Stimulated activated CD8-positive, alpha-beta memory T cell treated with anti-CD3 and anti-CD28 coated beads, Interleukin-12 subunit alpha, Interleukin-12 subunit beta, amount 100 ng/mL, for 4 hours (primary cell): Measurements from ENCODE around the gene ZNRF1.
"Not testable (repeated sequence)": the region's sequence is repeated elsewhere in the genome, so short reads cannot be mapped to it uniquely, and the experiment has no call there.

Source experiments
- DNase-seq: peaks from one replicate; pipeline ENCODE4 v3.0.0-alpha.2; 2020; ENCODE audit warnings: low read depth

ZNRF1 gene

GRCh38 chr16:74998481-74999218, at the start of gene ZNRF1:
Gene ZNRF1 (plus strand): TSS chr16:74999024. CDS start chr16:74999672, 648 bp downstream.
- DNase-seq = peak; percentile 74

GRCh38 chr16:74949309-74949708, 49.5 kb upstream of the ZNRF1 start:
- no peak for DNase-seq

- DNase-seq = no peak
These were observed 48.3 kb upstream of the ZNRF1 start for GRCh38 chr16:74950511-74950910.

DNA sequence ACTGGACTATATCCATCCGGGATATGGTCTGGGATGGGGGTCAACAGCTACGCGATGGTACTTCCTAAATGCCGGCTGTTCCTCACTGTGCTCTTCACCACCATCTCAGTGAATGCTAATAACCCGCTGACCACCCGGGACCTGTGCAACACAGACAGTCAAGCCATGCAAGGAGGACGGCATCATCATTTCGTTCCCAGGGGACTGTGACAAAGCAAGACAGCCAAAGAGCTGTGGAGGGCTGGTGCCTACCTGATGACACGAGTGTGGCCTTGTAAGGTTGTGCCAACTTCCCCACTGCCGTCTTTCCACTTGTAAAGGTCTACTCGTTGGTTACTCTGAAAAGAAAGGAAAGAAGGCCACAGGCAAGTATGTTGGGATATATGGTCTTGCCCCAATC, 47.6 kb upstream of the ZNRF1 start:
- DNase-seq = no peak

GRCh38 chr16:74951681-74952080, 47.1 kb upstream of the ZNRF1 start:
- no peak for DNase-seq

DNA sequence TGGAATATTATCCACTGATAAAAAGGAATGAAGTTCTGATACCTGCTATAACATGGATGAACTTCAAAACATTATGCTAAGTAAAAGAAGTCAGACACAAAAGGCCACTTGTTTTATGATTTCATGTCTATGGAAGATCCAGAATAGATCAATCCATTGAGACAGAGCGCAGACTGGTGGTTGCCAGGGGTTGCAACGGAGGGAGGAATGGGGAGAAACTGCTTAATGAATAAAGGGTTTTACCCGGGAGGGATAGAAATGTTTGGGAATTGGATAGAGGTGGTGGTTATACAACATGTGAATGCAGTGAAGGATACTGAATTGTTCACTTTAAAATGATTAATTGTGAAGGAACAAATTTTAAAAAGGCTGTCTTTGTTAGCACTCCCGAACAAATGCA, 44.1 kb upstream of the ZNRF1 start:
- no peak for DNase-seq

DNA sequence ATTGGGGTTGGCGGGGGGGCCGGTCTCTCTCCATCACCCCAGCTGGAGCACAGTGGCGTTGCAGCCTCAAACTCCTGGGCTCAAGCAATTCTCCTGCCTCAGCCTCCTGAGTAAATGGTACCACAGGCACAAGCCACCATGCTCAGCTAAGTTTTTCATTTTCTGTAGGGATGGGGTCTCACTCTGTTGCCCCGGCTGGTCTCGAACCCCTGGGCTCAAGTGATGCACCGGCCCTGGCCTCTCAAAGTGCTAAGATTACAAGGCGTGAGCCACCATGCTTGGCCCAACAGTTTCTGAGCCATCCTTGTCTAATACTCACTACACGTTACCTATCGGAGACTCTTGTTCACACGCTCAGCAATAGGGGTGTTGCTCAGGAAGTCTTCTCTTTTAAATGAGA, 25.5 kb upstream of the ZNRF1 start:
- no peak for DNase-seq

DNA sequence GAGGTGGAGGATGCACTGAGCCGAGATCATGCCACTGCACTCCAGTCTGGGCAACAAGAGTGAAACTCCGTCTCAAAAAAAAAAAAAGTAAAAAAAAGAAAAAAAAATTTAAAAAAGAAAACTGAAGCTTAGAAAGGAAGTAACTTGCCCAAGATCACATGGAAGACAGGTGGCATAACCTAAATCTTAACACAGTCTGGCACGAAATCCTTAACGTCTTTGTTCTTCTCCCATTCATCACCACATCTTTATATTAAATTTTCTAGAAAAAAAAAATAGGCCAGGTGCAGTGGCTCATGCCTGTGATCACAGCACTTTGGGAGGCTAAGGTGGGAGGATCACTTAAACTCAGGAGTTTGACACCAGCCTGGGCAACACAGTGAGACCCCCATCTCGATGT, 23.2 kb upstream of the ZNRF1 start:
- no peak for DNase-seq

- DNase-seq = no peak
These were observed 16.6 kb upstream of the ZNRF1 start for GRCh38 chr16:74982256-74982655.

DNA sequence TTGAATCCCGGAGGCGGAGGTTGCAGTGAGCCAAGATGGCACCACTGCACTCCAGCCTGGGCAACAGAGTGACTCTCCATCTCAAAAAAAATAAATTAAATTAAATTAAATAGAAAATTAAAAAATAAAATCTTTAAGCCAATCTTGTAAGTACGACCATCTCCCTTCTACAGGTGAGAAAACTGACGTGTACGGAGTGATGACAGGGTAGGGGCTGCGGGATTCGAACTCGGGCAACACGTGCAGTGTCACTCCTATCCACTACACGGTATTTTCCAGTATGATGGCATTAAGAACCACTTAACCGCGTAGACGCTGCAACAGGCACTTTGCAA, 14.7 kb upstream of the ZNRF1 start:
- no peak for DNase-seq

GRCh38 chr16:74984529-74985296, 14.1 kb upstream of the ZNRF1 start, which contains the start of gene WDR59:
Gene WDR59 (minus strand): TSS chr16:74985123. CDS start chr16:74985017, 106 bp downstream.
- peak; percentile 97 for DNase-seq

GRCh38 chr16:74987027-74987681, 11.7 kb upstream of the ZNRF1 start:
- no peak for DNase-seq

GRCh38 chr16:74989864-74990263, 9.0 kb upstream of the ZNRF1 start:
- DNase-seq = not testable (repeated sequence)

DNA sequence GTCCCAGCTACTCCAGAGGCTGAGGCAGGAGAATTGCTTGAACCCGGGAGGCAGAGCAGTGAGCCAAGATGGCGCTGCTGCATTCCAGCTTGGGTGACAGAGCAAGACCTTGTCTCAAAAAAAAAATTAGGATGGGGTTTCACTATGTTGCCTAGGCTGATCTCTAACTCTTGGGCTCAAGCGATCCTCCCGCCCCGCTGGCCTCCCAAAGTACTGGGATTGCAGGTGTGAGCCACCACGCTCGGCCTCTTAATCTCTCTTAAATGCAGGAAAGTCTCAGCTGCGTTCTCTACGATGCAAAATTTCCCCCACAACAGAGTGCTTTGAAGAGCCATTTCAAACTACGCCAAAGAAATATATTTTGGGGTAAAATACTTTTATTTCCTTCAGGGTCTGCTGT, 8.0 kb upstream of the ZNRF1 start:
- no peak for DNase-seq

DNA sequence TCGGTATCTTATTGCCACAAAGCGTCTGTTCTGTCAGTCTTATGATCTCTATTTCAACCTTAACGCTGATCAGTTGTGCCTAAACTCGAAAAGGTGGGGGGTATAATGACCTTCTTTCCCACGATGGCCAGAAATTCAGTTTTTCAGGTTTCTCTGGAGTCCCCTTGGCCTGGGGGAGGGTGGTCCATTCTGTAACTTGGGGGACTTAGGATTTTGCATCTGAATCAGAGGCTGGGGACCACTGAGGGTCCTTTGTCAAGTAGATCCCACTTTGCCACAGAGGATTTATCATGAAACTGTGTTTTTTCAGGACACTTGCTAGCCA, 7.6 kb upstream of the ZNRF1 start:
- DNase-seq = no peak

DNA sequence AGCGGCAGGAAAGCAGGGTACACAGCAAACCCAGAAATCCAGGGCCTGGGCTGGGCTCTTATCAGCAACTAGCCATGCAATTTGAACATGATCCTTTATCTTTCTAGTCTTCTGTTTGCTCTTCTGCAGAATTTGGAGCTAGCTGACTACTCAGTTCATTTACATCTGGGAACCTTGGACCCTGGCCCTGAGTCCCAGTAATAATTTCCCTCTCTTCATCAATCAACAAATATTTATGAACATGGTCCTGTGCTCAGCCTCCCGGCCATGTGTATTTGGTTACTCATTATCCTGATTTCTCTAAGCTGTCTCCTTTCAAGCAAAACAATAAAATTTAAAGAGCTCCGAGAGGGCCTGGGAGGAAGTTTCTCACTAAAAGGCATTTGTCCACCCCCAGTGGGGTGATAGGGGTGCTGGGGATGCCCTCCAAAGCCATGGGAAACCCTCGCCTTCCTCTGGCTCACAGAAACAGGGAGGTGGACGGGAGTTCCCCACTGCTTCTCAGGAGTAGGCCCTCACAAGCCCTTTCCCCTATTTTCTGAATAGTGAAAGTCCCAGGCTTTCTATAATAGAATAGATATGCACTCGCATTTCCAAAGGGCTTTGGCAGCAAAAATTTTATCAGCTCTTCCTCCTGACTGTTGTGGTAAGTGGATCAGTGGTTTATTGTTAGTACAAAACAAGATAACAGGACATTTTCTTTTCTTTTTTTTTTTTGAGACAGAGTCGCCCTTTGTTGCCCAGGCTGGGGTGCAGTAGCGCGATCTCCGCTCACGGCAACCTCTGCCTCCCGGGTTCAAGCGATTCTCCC, 7.0 kb upstream of the ZNRF1 start:
- no peak for DNase-seq

- no peak for DNase-seq
These were observed 2.8 kb upstream of the ZNRF1 start for GRCh38 chr16:74995986-74996385.

GRCh38 chr16:74997042-74997491, 1.8 kb upstream of the ZNRF1 start:
- DNase-seq = no peak

GRCh38 chr16:74999219-74999608, 390 bp downstream of the ZNRF1 start:
- DNase-seq = peak; percentile 38

GRCh38 chr16:74999609-75000480, 1.0 kb downstream of the ZNRF1 start:
- peak; percentile 28 for DNase-seq

GRCh38 chr16:75000481-75001081, 1.8 kb downstream of the ZNRF1 start:
- no peak for DNase-seq
